Osteocyte (in vitro differentiated cells): Measurements from ENCODE around the gene TTR. TPM values are rescaled to one million over a fixed set of nuclear protein-coding genes. Genes with fewer than 3 reads are reported as not detected.

ENCODE experiments used
- DNase-seq: peaks from one replicate; pipeline ENCODE4 v3.0.0; 2021; ENCODE audit warnings: mixed read lengths; ENCODE audit not compliant: unreplicated experiment; ENCODE audit errors: extremely low spot score
- H3K27ac Mint-ChIP-seq: one replicate; pipeline ENCODE4 v1.8.0; 2021; ENCODE audit warnings: mild to moderate bottlenecking, mixed read lengths; ENCODE audit not compliant: unreplicated experiment
- H3K27me3 Mint-ChIP-seq: one replicate; pipeline ENCODE4 v1.8.0; 2021; ENCODE audit warnings: mixed read lengths; ENCODE audit not compliant: unreplicated experiment
- H3K36me3 Mint-ChIP-seq: one replicate; pipeline ENCODE4 v1.8.0; 2021; ENCODE audit warnings: mixed read lengths; ENCODE audit not compliant: unreplicated experiment
- H3K4me1 Mint-ChIP-seq: one replicate; pipeline ENCODE4 v1.8.0; 2021; ENCODE audit warnings: mixed read lengths; ENCODE audit not compliant: unreplicated experiment
- H3K4me3 Mint-ChIP-seq: one replicate; pipeline ENCODE4 v1.8.0; 2021; ENCODE audit warnings: mild to moderate bottlenecking, moderate library complexity, mixed read lengths; ENCODE audit not compliant: unreplicated experiment
- H3K9me3 Mint-ChIP-seq: one replicate; pipeline ENCODE4 v1.8.0; 2021; ENCODE audit warnings: mixed read lengths; ENCODE audit not compliant: unreplicated experiment
- CTCF ChIP-seq: fragments of 200-600 bp; sonication (generic); IDR thresholded peaks from 2 replicates; pipeline ENCODE4 v1.5.0; 2021; ENCODE audit warnings: antibody characterized with exemption, mild to moderate bottlenecking, moderate library complexity
- total RNA-seq: library from RNA; stranded (reverse); gene quantifications from 2 replicates; pipeline ENCODE4 v1.2.1, GENCODE V29; 2021

TTR gene
- total RNA-seq, 1 donor from 2014 or later, result 14.8 TPM

GRCh38 chr18:31637445-31637844, 45.8 kb downstream of the TTR start:
- Mint-ChIP-seq H3K4me1 (peaks cover 3% of the 10 kb centered on the region), H3K36me3 (peaks cover 9% of the 10 kb centered on the region), H3K27ac (no peak overlapping the region), H3K9me3 (peaks cover 3% of the 10 kb centered on the region), H3K27me3 (no peaks in the 10 kb centered on the region), H3K4me3 (no peak overlapping the region)
- TF ChIP-seq CTCF, result no peak
- DNase-seq, result no peak

GRCh38 chr18:31643003-31643402, 51.3 kb downstream of the TTR start:
- H3K9me3 Mint-ChIP-seq, result no peaks in the 10 kb centered on the region
- no peak for TF ChIP-seq CTCF
- peaks cover 20% of the 10 kb centered on the region for H3K4me1 Mint-ChIP-seq
- no peaks in the 10 kb centered on the region for H3K36me3 Mint-ChIP-seq
- no peak for DNase-seq
- no peak overlapping the region for H3K4me3 Mint-ChIP-seq
- no peaks in the 10 kb centered on the region for H3K27me3 Mint-ChIP-seq
- H3K27ac Mint-ChIP-seq, result no peak overlapping the region

GRCh38 chr18:31645411-31645810, 53.7 kb downstream of the TTR start:
- Mint-ChIP-seq H3K9me3 (no peaks in the 10 kb centered on the region), H3K27ac (no peak overlapping the region), H3K27me3 (no peaks in the 10 kb centered on the region), H3K4me3 (no peak overlapping the region), H3K4me1 (peaks cover 40% of the 10 kb centered on the region), H3K36me3 (no peaks in the 10 kb centered on the region)
- no peak for TF ChIP-seq CTCF
- no peak for DNase-seq

GRCh38 chr18:31646332-31647126, 54.9 kb downstream of the TTR start:
- no peak overlapping the region for H3K4me3 Mint-ChIP-seq
- no peak for DNase-seq
- no peaks in the 10 kb centered on the region for H3K36me3 Mint-ChIP-seq
- peak overlapping the region; percentile 58 for H3K27ac Mint-ChIP-seq
- no peaks in the 10 kb centered on the region for H3K27me3 Mint-ChIP-seq
- no peaks in the 10 kb centered on the region for H3K9me3 Mint-ChIP-seq
- peaks cover 42% of the 10 kb centered on the region for H3K4me1 Mint-ChIP-seq
- no peak for TF ChIP-seq CTCF

GRCh38 chr18:31647127-31647753, 55.6 kb downstream of the TTR start:
- Mint-ChIP-seq H3K27me3 (no peaks in the 10 kb centered on the region), H3K4me1 (peaks cover 46% of the 10 kb centered on the region), H3K27ac (no peak overlapping the region), H3K36me3 (no peaks in the 10 kb centered on the region), H3K4me3 (no peak overlapping the region), H3K9me3 (no peaks in the 10 kb centered on the region)
- DNase-seq, result no peak
- no peak for TF ChIP-seq CTCF
